Endothelial cell of umbilical vein (primary cell): Measurements from ENCODE around the gene TTLL7. TPM values are rescaled to one million over a fixed set of nuclear protein-coding genes. Genes with fewer than 3 reads are reported as not detected.

Source experiments
- BruUV-seq: library from RNA; stranded (reverse); fragments of 400-500 nt; replicated peaks from 2 replicates; lab custom pipeline; 2021; lab: Mats Ljungman, UMichigan
- CTCF ChIA-PET: fragments of 300-600, 350-600 bp; sonication (Branson Sonifier 250); formaldehyde crosslinking; loops from one replicate; lab custom pipeline; 2021; ENCODE audit warnings: antibody characterized with exemption, inconsistent platforms; lab: Charles Lee
- POLR2A ChIA-PET: fragments of 300-600, 350-600 bp; sonication (Branson Sonifier 250); formaldehyde crosslinking; loops from one replicate; lab custom pipeline; 2021; ENCODE audit warnings: antibody characterized with exemption, inconsistent platforms; lab: Charles Lee
- DNase-seq: peaks from one replicate; pipeline ENCODE4 v3.0.0-alpha.2; 2011; ENCODE audit warnings: low read depth, low spot score
- FAIRE-seq: peaks from 2 replicates; lab custom pipeline; 2011; peaks lifted over from hg19 to GRCh38; lab: Jason Lieb, UNC
- H2AFZ ChIP-seq: 2 replicates; pipeline ENCODE4 v1.6.0; 2012; ENCODE audit warnings: low read depth, low read length, control low read depth, inconsistent platforms
- H3K27ac ChIP-seq: 2 replicates; pipeline ENCODE4 v1.5.1; 2011; ENCODE audit warnings: low read depth, mild to moderate bottlenecking, control low read depth, low read length, moderate library complexity; ENCODE audit not compliant: insufficient read depth
- H3K27me3 ChIP-seq, 2 experiments: 2 replicates each; pipeline versions ENCODE4 v1.6.0 to v1.6.1; 2011; ENCODE audit warnings: low read length in 2 of 2, mixed read lengths in 1 of 2; ENCODE audit not compliant: control insufficient read depth in 2 of 2, insufficient read depth in 2 of 2
- H3K36me3 ChIP-seq, 2 experiments: 2 replicates in 1 of 2; 3 replicates in 1 of 2; pipeline ENCODE4 v1.5.1; 2011; ENCODE audit warnings: low read length in 2 of 2, mild to moderate bottlenecking in 1 of 2, moderate library complexity in 1 of 2; ENCODE audit not compliant: control insufficient read depth in 2 of 2, insufficient read depth in 2 of 2; ENCODE audit errors: extremely low read depth in 1 of 2
- H3K4me1 ChIP-seq: 3 replicates; pipeline ENCODE4 v1.5.1; 2011; ENCODE audit warnings: mild to moderate bottlenecking, low read length; ENCODE audit not compliant: control insufficient read depth, insufficient read depth; ENCODE audit errors: extremely low read depth
- H3K4me2 ChIP-seq: 2 replicates; pipeline ENCODE4 v1.6.1; 2011; ENCODE audit warnings: low read length, control low read depth, mixed read lengths; ENCODE audit not compliant: insufficient read depth
- H3K4me3 ChIP-seq, 3 experiments: fragments of 200-600 bp in 1 of 3; sonication (generic), shearing (Covaris generic) in 1 of 3; replicated peaks in 1 of 3; 2 replicates each; pipeline ENCODE4 v1.5.1; 2011 to 2016; ENCODE audit warnings: control low read depth in 3 of 3, low read length in 3 of 3, mild to moderate bottlenecking in 2 of 3, inconsistent platforms in 1 of 3, low read depth in 1 of 3, moderate library complexity in 1 of 3; ENCODE audit not compliant: insufficient read depth in 1 of 3
- H3K79me2 ChIP-seq: 2 replicates; pipeline ENCODE4 v1.6.0; 2012; ENCODE audit warnings: low read length, inconsistent platforms; ENCODE audit not compliant: control insufficient read depth, insufficient read depth
- H3K9ac ChIP-seq: replicated peaks from 2 replicates; pipeline ENCODE3; 2011; ENCODE audit warnings: low read length, control low read depth; ENCODE audit not compliant: insufficient read depth; ENCODE audit errors: extremely low read depth
- H3K9me1 ChIP-seq: replicated peaks from 3 replicates; pipeline ENCODE4 v1.6.0; 2011; ENCODE audit warnings: mild to moderate bottlenecking, low read length; ENCODE audit not compliant: control insufficient read depth, insufficient read depth; ENCODE audit errors: extremely low read depth
- H3K9me3 ChIP-seq: replicated peaks from 2 replicates; pipeline ENCODE4 v1.5.1; 2012; ENCODE audit warnings: low read length, inconsistent platforms; ENCODE audit not compliant: control insufficient read depth, insufficient read depth
- H4K20me1 ChIP-seq: replicated peaks from 2 replicates; pipeline ENCODE3; 2011; ENCODE audit warnings: mild to moderate bottlenecking, low read length; ENCODE audit not compliant: control insufficient read depth, insufficient read depth; ENCODE audit errors: extremely low read depth
- CTCF ChIP-seq, 2 donors: IDR thresholded peaks; 1 replicate in 1 of 2; 2 replicates in 1 of 2; pipeline ENCODE4 v1.5.1; 2011; ENCODE audit warnings: low read length in 2 of 2, mild to moderate bottlenecking in 2 of 2, moderate library complexity in 2 of 2, control low read depth in 1 of 2, inconsistent platforms in 1 of 2, low read depth in 1 of 2; ENCODE audit not compliant: insufficient read depth in 1 of 2; ENCODE audit errors: extremely low read depth in 1 of 2
- EZH2 ChIP-seq: IDR thresholded peaks from 2 replicates; pipeline ENCODE4 v1.6.1; 2012; ENCODE audit warnings: borderline replicate concordance, low read depth, mild to moderate bottlenecking, moderate library complexity, low read length, inconsistent platforms; ENCODE audit not compliant: severe bottlenecking
- FOS ChIP-seq: IDR thresholded peaks from 2 replicates; pipeline ENCODE4 v1.6.1; 2011; ENCODE audit warnings: mild to moderate bottlenecking, low read length, moderate library complexity, borderline replicate concordance; ENCODE audit not compliant: insufficient read depth
- GATA2 ChIP-seq: IDR thresholded peaks from 2 replicates; pipeline ENCODE4 v1.7.0; 2011; ENCODE audit warnings: low read depth, mild to moderate bottlenecking, moderate library complexity, mixed read lengths, low read length; ENCODE audit not compliant: insufficient read length, insufficient read depth
- JUN ChIP-seq: IDR thresholded peaks from 2 replicates; pipeline ENCODE4 v1.6.1; 2011; ENCODE audit warnings: borderline replicate concordance, low read depth; ENCODE audit not compliant: insufficient read length, insufficient read depth
- MAX ChIP-seq: IDR thresholded peaks from 2 replicates; pipeline ENCODE4 v1.6.1; 2011; ENCODE audit not compliant: insufficient read depth, insufficient read length
- MYC ChIP-seq: IDR thresholded peaks from one replicate; pipeline ENCODE4 v1.6.1; 2011; ENCODE audit warnings: mild to moderate bottlenecking, low read depth, low read length
- POLR2A ChIP-seq: IDR thresholded peaks from 2 replicates; pipeline ENCODE4 v1.6.1; 2012; ENCODE audit warnings: low read depth, mild to moderate bottlenecking, control low read depth, low read length
- POLR2AphosphoS5 ChIP-seq: IDR thresholded peaks from 2 replicates; pipeline ENCODE4 v1.6.1; 2012; ENCODE audit warnings: low read depth, mild to moderate bottlenecking, control low read depth, low read length, moderate library complexity; ENCODE audit not compliant: insufficient read depth
- dilution Hi-C: fragments of 300-500 bp; cut with MboI; formaldehyde crosslinking; loops from one replicate; pipeline ENCODE4 v1.15.0; 2019; ENCODE audit warnings: low sequenced_read_pairs; ENCODE audit not compliant: extremely low pct_ligation_motif_present
- intact Hi-C: fragments of 100-400 bp; cut with micrococcal nuclease; formaldehyde crosslinking; loops from one replicate; pipeline ENCODE4 v1.10.0; 2022
- polyA plus RNA-seq, 4 experiments: library from polyadenylated mRNA; depleted of rRNA in 3 of 4; stranded (reverse) in 3 of 4; unstranded in 1 of 4; fragments of >200 nt; gene quantifications; 2 replicates each; pipeline versions ENCODE4 v1.2.1 to v1.2.3, GENCODE V29; 2011 to 2012; ENCODE audit warnings: missing spikeins in 1 of 4
- total RNA-seq: library from RNA; stranded (reverse); gene quantifications from 2 replicates; pipeline ENCODE4 v1.2.3, GENCODE V29; 2021

Gene TTLL7
- total and polyA plus RNA-seq, 2 donors (not counting 3 experiments of a cell fraction or from before 2014, with no cell fraction given) = 2.1 to 11.7 TPM

- Histone ChIP-seq H2AFZ (no peak overlapping the region), H3K79me2 (no peaks in the 10 kb centered on the region), H3K9me3 (no peaks in the 10 kb centered on the region), H3K9me1 (no peaks in the 10 kb centered on the region), H3K4me1 (no peaks in the 10 kb centered on the region), H3K27ac (no peak overlapping the region), H4K20me1 (no peaks in the 10 kb centered on the region), H3K4me3 (no peak overlapping the region), H3K27me3 (peaks cover 1 to 8% of the 10 kb centered on the region in 2 experiments), H3K4me2 (no peak overlapping the region), H3K36me3 (no peaks in the 10 kb centered on the region), H3K9ac (no peak overlapping the region)
- intact Hi-C loops = no loop called here
- dilution Hi-C loops = no loop called here
- BruUV-seq = no TSS peak
- FAIRE-seq (no peak), DNase-seq (no peak)
- CTCF ChIA-PET = no interaction called here
- no peak for TF ChIP-seq EZH2
- TF ChIP-seq MAX = no peak
- TF ChIP-seq POLR2A = no peak
- no peak for TF ChIP-seq JUN
- TF ChIP-seq MYC = no peak
- no peak for TF ChIP-seq FOS
- TF ChIP-seq CTCF (IDR thresholded peaks at IDR 0.05; ENCODE audit: extremely low read depth in 1 of 2, insufficient read depth in 1 of 2, low read depth in 1 of 2, low read length in 2 of 2) = no peak
- no peak for TF ChIP-seq GATA2
- TF ChIP-seq POLR2AphosphoS5 = no peak
- POLR2A ChIA-PET = no interaction called here
Measured at GRCh38 chr1:84027368-84027767, 28.4 kb upstream of the TTLL7 start.
